Esophagus squamous epithelium (tissue), 4 donors: ENCODE data around the gene LCN9.

ENCODE experiments used
- CTCF ChIP-seq, 6 experiments: fragments of 450-650 bp in 4 of 6; fragments of 200-600 bp in 2 of 6; sonication (generic) in 2 of 6; IDR thresholded peaks; one replicate each; pipeline ENCODE4 v1.5.1; 2016 to 2019; ENCODE audit warnings: antibody characterized with exemption in 6 of 6, mild to moderate bottlenecking in 4 of 6, moderate library complexity in 4 of 6
- POLR2A ChIP-seq, 4 donors: fragments of 450-650 bp; IDR thresholded peaks; one replicate each; pipeline ENCODE4 v1.6.1; 2017; ENCODE audit warnings: antibody characterized with exemption in 4 of 4, mild to moderate bottlenecking in 4 of 4, moderate library complexity in 3 of 4

- no peak for TF ChIP-seq CTCF (IDR thresholded peaks at IDR 0.05)
- TF ChIP-seq POLR2A (IDR thresholded peaks at IDR 0.05): no peak
Observed at GRCh38 chr9:135697226-135697625, 34.1 kb downstream of the LCN9 start.
